NK-92 (cell line): Measurements from ENCODE around the gene CCDC9B.

ENCODE experiments used
- DNase-seq: peaks from one replicate; lab custom pipeline; 2025; ENCODE audit not compliant: unreplicated experiment; lab: John Stamatoyannopoulos, UW

The CCDC9B gene

DNA sequence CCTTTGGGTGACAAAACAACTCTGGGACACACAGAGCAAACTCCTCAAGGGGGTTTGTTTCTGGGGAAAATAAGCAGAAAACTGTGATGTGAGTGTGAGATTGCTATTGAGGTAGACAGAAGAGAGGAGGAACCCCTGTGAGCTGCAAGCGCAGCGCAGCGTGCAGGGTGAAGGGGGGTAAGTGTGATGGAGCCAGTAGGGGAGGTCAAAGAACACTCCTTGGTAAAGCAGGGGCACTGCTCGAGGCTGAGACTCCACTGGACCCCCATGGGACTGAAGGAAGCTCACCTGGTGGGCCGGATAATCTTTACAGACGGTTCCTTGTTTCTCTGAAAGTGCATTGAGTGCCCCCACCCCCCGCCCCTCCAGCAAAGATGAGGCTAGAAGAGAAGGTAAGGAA is 9.7 kb downstream of the CCDC9B start:
- DNase-seq: no peak

DNA sequence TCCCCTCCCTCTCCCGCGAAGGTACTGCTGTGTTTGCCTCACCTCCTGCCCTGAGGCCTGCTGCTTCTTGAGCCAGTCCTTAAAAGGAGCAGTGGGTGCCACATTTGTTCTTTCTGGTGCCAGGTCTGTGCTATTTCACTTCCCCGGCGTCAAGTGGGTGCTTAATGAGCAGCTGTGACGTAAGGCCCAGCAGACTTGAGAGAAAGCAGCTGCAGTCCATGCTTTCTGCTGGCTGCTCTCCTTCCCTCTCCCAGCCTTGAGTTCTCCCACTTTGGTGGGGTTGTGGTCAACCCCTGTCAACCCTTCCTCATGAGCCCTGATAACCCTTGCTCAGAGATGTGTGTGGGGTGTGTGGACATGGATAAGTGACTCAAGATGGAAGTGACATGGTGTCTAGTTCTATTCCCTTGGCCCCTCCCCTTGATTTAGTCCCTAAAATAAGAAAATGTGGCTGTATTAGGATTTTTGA is 10.3 kb downstream of the CCDC9B start:
- DNase-seq: no peak

DNA sequence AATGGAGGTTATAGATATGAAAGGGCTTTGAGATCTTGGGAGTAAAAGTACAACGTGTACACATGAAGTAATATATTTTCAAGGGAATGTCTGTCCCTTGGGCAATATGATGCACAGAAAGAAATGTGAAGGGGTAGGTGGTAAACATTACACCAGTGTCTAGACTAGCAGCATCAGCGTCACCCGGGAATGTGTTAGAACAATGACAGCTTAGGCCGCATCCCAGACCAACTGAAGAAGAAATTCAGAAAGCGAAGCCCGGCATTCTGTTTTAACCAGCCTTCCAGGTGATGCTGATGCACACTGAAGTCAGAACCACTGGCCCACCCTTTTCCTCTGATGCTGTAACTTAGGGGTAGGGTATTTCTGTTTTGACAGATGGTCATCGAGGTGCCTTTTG is 10.9 kb downstream of the CCDC9B start:
- DNase-seq: no peak

DNA sequence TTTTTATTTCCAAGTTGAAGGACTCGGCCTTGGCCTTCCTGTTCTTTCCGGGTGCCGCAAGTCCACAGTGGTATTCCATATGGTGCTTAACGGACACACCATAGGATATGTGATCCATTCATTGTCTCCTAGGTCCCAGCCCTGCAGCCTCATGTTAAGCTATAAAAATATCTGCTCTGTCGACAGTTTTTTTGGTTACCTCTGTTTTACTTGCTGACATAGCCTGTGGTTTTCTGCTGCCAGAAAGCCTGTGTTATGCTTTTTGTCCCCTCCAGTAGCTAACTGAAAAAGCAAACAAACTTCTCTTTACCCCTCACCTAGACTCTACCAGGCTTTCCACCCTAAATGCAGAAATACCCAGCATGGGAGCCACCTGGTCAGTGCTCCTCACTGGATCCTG is 12.0 kb downstream of the CCDC9B start:
- no peak for DNase-seq

DNA sequence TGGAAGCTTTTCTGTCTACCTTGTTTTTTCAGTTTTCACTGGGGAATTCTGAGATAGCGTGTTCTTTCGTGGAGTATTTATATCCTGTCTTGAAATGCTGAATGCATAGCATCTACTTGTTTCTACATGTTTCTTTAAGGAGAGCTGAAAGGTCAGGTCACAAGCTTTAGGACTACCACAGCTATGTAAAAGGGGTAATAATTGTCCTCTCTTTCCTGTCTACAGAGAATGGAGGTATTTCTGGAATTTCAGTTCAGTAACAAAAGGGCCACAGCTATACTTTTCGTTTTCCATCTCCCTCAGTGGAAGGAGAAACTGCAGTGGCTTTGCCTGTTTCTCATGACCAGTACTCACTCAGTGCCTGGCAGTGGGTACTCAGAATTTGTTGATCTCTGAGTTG is 12.6 kb downstream of the CCDC9B start:
- DNase-seq: no peak

DNA sequence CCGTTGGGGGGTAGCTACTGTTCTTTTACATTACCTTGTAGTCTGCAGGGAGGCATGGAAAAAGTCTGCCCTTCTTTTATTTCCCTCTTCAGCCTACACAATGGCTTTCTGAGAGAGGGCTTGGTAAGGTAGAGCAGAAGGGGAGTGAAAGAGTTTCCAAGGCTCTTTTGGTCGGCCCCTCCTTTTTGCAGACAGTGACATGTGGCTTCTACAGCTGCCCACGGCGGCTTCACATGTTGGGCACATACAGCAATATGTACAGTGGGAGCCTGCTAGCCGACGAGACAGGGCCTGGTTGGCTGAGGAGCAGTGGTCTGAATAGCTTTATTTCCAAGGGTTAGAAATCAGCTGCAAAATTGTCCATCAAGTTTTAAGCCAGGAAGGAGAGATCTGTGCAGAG is 13.3 kb downstream of the CCDC9B start:
- DNase-seq: no peak

DNA sequence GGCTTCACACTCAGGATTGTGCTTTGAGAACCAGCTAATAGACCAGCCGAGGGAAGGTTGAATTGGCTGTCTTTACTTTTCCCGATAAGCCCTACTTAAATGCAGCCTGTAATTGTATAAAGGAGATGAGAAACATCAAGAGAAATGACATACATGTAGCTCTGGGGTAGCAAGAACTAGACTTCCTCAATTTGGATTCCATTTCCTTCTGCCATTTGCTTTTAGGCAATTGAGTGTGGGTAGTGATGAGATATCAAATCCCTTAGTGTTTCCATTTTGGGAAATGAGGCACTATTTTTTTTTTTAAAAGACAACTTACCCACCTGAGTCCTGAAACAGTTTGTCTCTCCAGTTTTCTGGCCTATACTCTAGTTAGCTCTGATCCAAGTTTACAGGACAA is 15.0 kb downstream of the CCDC9B start:
- no peak for DNase-seq

DNA sequence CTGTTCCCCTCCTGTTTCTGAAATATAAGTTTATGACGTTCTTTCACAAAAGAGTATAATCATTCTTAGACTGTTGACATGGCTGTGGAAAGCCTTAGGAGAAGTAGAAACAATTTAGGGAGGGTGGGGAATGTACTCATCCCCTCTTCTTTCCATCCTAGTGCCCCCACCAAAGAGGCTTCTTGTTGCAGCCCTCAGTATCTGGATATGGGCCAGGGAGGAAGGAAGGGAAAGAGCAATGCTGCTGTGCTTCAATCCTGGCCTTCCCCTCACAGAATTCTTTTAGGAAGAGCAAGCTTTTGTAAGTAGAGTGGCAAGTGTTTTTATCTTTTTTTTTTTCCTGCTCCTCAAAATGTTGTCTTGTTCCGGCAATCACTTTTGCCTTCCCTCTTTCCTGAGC is 15.6 kb downstream of the CCDC9B start:
- no peak for DNase-seq

DNA sequence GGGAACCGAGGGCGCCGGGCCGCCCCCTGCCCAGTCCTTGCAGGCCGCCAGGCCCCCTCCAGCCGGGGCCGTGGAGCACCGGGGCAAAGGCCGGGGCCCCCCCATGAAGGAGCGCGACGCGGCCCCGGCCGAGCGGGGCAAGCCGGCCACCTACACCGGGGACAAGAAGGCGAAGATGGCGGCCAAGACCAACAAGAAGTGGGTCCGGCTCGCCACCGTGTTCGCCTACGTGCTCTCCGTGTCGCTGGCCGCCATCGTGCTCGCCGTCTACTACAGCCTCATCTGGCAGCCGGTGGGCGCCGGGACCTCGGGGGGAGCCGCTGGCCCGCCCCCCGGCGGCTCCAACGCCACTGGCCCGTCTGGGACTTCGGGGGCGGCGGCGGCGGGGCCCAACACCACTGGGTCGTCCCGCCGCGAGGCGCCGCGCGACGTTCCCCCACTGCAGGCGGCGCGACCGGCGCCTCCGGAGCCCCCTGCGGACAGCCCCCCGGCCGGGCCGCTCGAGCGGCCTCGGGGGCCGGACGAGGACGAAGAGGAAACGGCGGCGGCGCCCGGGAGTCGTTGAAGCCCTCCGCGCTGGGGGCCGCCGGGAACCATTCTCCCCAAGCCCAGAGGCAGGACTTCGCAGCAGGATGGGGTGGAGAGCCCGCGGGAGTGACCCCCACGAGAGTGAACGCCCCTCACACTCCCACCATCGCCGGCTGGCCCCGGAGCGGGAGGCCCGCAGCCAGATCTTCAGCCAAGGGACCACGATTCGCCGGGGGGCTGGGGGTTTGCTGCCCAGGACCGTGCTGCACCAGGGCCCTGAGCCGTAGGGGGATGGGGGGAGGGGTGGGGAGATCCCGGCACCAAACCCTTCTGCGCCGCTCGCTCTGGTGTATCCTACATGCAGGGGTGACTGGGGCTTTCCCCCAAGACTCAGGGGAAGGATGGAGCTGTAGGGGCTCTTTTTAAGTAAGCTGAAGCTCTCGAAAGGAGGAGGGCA is 16.5 kb downstream of the CCDC9B start:
- no peak for DNase-seq

DNA sequence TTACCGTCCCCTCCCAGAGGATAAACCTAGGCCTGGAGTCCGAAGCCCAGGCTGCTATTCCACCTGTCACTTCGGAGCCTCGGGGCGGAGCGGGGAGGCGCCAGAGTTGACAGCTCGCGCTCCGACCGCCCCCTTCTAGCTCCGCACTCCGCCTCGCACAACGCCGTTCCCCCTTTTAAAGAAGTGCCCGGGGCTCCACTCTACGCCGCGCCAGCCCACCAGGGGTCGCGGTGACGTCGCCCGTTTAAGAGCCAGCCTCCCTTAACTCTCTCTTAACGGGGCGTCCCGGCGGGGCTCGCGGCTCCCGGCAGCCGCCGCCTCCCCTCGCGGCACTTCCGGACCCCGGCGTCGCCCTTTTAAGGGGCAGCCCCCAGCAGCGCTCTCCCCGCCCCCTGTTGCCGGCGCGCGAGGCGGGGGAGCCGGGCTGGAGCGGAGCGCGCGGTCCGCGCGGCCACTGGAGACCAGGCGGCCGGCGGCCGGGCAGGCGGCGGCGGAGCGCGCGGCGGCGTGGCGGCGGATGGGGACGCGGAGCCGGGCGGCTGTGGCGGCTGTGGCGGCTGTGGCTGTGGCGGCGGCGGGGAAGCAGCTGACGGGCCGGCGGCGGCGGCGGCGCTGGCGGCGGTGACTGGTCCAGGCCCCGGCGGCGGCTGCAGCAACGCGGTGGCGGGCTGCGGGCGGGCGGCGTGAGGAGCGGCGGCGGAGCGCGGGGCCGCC is 17.3 kb downstream of the CCDC9B start, which contains the start of gene INAFM2:
TSS of gene INAFM2 (plus strand) at position 454 of the 714 bp plus-strand sequence. CDS start 364 bp downstream, outside the sequence.
- peak; percentile 37 for DNase-seq

DNA sequence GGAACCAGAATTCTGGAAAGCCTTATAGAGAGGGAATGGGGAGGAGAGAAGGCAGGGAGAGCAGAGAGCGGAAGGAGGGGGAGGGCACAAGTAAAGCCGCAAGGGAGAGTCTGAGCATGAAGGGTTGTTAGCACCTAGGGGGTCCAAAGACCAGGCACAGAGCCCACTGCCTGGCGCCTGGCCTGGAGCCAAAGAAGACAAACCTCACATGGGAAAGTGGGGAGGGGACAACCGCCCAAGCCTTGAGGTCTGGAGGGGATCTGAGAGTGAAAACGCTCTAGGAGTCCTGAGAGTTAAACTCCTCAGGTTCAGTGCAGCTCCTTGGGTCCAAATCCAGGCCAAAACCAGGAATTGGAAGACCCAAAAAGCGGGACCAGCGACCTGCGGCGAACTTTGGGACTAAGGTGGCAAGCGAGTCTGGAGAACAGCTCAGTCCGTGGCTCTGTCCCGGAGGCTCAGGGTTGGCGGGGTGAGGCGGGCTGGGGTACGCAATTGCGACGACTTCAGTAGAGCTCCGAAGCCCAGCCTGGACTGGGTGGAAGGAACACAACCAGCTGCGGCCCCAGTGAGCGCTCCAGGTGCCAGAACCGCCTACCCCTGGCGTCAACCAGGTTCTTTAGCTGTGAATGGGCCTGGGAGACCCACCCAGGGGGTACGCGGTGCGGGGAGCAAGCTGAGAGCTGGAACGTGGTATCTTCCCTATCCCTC is 18.1 kb downstream of the CCDC9B start:
- no peak for DNase-seq

DNA sequence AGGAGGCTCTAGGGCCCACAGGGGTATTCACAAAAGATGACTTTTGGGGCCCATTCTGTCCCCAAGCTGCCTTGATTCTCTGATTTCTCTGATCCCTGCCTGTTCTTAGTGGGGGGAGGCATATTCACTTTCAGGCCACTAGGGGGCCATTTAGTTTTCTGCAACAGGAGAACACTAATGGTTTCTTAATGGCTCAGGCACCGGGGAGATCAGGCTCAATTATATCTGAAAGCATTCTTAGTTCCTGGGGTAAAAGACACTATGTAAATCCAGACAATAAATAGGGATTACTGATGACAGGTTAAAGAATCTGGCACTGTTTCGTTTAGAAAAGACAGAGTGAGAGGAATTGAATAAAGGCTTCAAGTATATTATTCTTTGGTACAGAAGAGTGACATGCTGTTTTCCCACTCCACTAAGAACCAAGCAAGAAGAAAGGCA is 19.8 kb downstream of the CCDC9B start:
- DNase-seq: no peak

DNA sequence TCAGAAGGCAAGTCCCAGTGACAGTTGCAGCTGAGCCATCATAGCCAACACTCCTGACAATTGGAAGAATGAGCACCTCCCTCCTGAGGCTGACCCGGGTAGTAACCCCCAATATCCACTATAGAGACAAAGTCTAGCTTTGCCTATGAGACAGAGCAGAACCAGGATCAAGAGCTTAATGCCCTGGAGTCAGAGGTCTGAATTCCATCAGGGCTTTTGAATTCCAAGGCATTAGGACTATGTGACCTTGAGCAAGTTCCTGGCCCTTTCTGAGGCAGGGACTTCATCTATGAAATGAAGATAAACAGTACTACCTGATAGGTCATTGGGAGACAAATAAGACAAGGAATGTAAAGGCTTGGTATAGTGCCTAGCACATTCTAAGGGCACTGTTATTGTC is 20.3 kb downstream of the CCDC9B start:
- DNase-seq: no peak

DNA sequence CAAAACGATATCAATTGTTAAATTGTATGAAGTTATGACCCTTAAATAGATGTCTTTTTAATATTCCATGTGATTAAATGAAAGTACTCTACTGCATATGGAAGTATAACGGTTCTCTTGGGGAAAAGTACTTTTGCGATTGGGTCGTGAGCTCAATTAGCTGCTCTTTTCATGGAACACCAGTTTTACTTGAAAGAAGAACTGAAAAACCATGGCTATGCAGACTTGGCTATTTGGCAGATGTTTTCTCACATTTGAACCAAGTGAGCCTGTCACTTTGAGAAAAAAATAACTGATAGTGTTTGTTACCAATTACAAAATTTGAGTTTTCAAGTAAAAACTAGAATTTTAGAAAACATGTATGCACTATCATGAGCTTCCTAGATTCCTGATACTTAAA is 23.2 kb downstream of the CCDC9B start:
- no peak for DNase-seq

DNA sequence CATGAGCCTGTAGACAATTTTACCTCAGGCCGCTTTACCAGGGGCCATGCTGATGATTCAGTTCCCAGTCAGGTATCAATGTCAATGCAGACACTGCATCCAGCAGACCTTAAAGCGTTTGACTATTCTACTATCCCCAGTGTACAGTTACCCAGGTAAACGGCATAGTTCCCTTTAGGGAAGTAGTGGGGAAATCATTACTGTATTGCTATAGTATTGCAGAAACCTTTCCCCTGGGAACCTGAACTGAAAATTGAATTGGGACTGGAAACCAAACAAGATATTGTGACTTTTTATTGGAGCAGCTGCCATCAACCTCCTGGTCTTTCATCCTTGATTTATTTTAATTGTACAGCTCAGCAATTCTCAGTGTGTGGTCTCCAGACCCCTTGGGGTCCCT is 23.8 kb downstream of the CCDC9B start:
- no peak for DNase-seq

DNA sequence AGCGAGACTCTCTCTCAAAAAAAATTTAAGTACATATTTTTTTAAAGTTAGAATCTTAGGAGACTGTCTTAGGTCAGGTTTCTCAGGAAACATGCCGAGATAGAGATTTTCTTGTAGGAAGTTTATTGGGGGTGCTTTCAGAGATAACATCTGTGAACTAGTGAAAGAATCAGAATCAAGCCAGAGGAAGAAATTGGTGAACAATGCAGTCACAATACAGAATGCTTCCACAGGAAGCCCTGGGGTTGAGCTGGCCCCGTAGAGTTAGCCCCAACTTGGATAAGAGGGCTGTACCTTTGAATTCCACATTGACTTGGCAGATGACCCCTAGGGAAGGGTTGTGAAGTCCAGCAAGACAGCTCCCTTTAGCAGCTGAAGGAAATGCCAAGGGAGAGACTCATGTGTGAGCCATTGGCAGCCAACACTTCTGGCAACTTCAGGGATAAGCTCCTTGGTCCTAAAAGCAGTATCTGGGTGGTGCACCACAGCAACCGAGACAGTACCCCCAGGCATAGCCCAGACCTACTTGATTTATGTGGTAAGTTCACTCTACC is 25.9 kb downstream of the CCDC9B start:
- no peak for DNase-seq

DNA sequence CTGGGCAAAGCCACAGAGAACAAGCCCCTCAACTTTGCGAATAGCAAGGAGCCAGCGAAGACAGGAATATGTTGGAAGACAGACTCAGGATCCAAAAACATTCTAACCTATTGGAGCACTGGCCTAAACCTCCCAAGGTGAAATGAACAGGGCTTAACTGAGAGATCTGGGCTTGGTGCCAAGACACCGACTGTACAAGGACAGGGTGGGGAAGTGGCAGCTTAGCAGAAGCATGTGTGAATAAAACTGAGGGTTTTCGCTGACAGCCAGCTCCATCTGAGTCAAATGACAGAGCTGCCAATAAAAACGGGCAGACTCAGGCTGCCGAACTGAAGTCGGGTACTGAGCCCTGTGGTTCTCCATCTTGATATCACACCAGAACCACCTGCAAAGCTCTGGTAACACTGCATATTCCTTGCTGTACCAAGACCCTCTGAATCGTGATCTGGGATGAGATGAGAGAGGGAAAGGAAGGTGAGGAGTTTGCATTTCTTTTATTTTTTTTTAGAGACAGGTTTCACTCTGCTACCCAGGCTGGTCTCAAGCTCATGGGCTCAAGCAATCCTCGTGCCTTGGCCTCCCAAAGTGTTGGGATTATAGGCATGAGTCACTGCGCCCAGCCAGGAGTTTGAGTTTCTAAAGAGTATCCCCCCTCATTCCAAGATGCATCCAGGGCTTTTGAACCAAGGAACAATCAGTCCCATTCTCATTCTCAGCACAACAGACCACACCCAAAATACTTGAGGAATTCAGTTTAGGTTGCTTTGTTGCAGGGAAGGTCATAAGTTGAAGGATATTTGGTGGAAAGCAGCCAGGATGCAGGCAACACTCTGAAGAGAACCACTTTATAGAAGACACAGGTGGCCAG is 27.0 kb downstream of the CCDC9B start:
- DNase-seq: no peak

DNA sequence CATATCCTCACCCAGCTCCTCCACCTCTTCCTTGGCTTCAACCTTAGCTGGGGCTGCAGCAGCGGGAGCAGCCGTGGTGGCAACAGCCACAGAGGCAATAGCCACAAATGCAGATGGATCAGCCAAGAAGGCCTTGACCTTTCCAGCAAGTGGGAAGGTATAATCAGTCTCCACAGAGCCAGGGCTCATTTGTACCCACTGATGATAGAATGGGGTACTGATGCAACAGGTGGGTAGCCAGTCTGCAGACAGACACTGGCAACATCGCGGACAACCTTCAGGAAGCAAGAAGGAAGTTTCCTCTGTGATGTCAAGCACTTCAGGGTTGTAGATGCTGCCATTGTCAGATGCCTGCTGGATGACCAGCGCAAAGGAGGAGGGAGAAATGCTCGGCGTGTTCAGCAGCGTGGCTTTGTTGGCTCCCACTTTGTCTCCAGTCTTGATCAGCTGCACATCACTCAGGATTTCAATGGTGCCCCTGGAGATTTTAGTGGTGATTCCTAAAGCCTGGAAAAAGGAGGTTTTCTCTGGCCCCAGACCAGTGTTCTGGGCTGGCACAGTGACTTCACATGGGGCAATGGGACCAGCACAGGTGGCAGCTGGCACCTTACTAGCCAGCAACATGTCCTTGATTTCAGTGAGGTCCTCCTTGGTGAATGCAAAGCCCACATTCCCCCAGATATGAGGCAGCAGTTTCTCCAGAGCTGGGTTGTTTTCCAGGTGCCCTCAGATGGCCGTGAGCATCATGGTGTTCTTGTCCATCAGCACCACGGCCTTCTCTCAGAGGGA is 28.2 kb downstream of the CCDC9B start:
- no peak for DNase-seq

DNA sequence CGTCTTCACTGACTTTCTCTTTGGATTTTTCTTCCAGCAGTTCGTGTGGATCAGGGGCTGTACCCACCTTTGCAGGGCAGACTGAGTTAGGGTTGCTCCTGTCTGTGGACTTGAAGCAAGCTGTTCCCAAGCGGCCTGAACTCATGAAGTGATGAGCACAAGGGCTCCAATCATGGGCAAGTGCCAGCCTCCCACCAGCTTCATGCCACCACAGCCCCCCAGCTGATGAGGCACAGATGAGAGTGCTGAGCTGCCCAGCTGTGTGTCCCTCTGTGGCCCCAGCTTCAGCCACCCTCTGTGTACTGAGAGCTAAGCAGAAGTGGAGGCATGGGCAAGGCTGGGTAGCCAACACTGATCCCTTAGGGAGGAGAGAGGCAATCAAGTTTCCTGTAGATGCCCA is 29.7 kb downstream of the CCDC9B start:
- DNase-seq: no peak
